Testis (tissue), 2 donors: ENCODE measurements around the gene C1QTNF5.

ENCODE experiments used
- POLR2A ChIP-seq: fragments of 450-650 bp; IDR thresholded peaks from one replicate; pipeline ENCODE4 v1.6.1; 2017; ENCODE audit warnings: antibody characterized with exemption, mild to moderate bottlenecking, moderate library complexity
- TF ChIP-seq, protein P1 (sequence below), 3 experiments: fragments of 450-650 bp in 2 of 3; fragments of 200-600 bp in 1 of 3; sonication (generic) in 1 of 3; IDR thresholded peaks; one replicate each; pipeline ENCODE4 v1.5.1; 2016 to 2019; ENCODE audit warnings: antibody characterized with exemption in 3 of 3, mild to moderate bottlenecking in 2 of 3, moderate library complexity in 1 of 3

GRCh38 chr11:119330237-119330636 is 10.4 kb downstream of the C1QTNF5 start:
- TF ChIP-seq, protein P1, sequence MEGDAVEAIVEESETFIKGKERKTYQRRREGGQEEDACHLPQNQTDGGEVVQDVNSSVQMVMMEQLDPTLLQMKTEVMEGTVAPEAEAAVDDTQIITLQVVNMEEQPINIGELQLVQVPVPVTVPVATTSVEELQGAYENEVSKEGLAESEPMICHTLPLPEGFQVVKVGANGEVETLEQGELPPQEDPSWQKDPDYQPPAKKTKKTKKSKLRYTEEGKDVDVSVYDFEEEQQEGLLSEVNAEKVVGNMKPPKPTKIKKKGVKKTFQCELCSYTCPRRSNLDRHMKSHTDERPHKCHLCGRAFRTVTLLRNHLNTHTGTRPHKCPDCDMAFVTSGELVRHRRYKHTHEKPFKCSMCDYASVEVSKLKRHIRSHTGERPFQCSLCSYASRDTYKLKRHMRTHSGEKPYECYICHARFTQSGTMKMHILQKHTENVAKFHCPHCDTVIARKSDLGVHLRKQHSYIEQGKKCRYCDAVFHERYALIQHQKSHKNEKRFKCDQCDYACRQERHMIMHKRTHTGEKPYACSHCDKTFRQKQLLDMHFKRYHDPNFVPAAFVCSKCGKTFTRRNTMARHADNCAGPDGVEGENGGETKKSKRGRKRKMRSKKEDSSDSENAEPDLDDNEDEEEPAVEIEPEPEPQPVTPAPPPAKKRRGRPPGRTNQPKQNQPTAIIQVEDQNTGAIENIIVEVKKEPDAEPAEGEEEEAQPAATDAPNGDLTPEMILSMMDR (IDR thresholded peaks at IDR 0.05) = no peak
- TF ChIP-seq POLR2A = no peak
